GM12891 (cell line): ENCODE measurements around the gene TMC2.

Source experiments
- POLR2A ChIP-seq: IDR thresholded peaks from 2 replicates; pipeline ENCODE4 v1.6.1; 2011; ENCODE audit warnings: low read depth, low read length, control low read depth
- POLR2AphosphoS5 ChIP-seq: IDR thresholded peaks from 2 replicates; pipeline ENCODE4 v1.6.1; 2011; ENCODE audit warnings: low read depth, low read length, control low read depth
- POU2F2 ChIP-seq: IDR thresholded peaks from 2 replicates; pipeline ENCODE4 v1.6.1; 2011; ENCODE audit warnings: low read depth, mild to moderate bottlenecking, control low read depth, low read length, moderate library complexity
- SPI1 ChIP-seq: IDR thresholded peaks from 2 replicates; pipeline ENCODE4 v1.6.1; 2011; ENCODE audit warnings: low read depth, low read length, control low read depth
- TAF1 ChIP-seq: IDR thresholded peaks from 2 replicates; pipeline ENCODE4 v1.6.1; 2011; ENCODE audit warnings: low read depth, low read length, control low read depth

DNA sequence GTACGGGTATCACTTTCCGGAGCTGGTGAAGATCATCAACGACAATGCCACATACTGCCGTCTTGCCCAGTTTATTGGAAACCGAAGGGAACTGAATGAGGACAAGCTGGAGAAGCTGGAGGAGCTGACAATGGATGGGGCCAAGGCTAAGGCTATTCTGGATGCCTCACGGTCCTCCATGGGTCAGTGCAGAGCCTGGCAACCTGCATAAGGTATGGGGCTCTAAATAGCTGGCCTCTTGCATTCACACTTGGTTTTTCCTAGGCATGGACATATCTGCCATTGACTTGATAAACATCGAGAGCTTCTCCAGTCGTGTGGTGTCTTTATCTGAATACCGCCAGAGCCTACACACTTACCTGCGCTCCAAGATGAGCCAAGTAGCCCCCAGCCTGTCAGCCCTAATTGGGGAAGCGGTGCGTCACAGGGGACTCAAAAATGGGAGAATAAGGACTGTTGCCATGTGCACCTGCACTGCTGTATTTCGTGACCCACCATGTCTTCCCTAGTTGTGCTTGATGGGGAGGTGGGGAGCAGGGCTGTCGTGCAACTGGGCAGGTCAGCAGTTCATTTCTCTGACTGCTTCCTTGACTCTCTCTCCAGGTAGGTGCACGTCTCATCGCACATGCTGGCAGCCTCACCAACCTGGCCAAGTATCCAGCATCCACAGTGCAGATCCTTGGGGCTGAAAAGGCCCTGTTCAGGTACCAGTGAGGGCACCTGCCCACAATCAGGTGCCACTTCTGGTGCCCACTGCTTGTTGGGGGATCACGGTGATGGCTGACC, 119.2 kb downstream of the TMC2 start:
- TF ChIP-seq POLR2A (peak; percentile 59), POLR2AphosphoS5 (no peak), SPI1 (no peak), POU2F2 (no peak), TAF1 (no peak)
